GM18520 (cell line): ENCODE results near the gene TRERF1.
A peak's percentile ranks its signal among the peaks of the same experiment; 100 is the strongest.
"Not testable (repeated sequence)": the region's sequence is repeated elsewhere in the genome, so short reads cannot be mapped to it uniquely, and the experiment has no call there.

Experiments
- ATAC-seq: cut with Tn5 transposase; IDR thresholded peaks from one replicate; pipeline ENCODE4 v1.9.1; 2021; ENCODE audit not compliant: unreplicated experiment

The TRERF1 gene

DNA sequence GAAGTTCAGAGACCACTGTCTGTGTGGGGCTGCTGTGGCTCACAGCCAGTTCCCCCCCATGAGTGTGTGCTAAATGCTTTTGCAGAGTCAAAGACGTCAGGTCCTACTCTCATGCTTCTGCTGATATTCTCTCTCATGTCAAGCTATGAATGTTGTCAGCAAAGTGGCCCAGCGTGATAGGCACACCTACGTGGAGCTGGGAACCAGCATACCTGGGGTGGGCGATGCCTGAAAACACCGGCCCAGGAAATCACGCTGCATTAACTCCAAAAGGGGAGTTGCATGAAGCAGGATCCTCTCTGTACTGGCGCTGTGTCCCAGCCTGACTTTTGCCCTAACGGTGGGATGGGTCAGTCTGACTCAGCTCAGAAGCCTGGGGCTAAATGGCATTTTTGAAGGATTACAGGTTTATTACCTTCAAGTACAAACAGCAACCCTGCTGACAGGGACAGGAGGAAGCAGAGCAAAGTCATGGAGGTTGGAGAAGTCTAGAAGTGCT lies 225.0 kb downstream of the TRERF1 start:
- ATAC-seq: no peak

DNA sequence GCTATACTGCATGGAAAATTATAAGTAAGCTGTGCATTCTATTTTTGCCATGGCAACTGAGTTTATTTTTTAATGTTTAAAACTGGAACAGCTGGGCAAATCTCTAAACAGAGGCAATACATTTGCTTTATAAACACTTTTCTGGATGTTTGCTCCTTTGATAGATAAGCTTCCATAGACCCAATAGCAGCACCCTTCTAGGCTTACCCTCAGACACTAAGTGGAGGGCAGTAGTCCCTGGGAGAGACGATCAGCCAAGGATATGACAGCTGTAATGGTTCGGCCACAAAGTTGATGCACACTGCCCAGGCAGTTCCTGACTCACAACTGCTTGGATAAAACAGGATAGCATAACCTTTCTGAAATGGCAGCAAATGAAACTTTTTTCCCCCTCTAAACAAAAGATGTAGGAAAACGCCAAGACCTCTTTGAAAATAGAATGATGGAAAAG lies 225.5 kb downstream of the TRERF1 start:
- ATAC-seq: no peak

DNA sequence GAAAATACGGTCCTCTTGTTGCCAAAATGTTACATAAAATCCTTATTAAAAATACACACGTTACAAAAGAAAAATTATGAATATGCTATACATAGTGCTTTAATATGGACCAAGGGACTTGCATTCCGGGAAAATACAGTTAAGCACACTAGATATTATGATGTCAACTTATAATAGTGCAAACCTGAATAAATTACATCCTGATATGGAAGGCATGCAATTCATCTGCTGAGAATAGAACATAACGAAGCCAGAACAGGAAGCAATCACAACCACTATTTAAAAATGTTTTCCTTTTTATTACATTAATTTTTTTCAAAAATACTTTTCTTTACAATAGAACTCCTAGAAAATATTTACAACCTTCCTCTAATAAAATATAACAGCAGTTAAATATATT lies 226.3 kb downstream of the TRERF1 start:
- ATAC-seq: no peak

DNA sequence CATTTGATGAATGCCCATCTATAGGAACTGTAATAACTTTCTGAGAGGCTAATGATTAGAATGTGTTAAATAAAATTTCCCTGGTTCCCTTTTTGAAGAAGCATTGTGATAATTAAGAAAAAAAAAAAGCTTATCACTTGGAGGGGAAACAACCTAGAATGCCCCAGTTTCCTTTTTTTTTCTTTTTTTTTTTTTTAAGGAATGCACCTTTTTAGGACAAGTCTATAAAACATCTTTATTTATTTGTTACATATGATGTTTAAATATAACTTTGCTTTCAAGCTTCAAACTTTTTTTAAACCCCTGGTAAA lies 226.7 kb downstream of the TRERF1 start:
- ATAC-seq: no peak

DNA sequence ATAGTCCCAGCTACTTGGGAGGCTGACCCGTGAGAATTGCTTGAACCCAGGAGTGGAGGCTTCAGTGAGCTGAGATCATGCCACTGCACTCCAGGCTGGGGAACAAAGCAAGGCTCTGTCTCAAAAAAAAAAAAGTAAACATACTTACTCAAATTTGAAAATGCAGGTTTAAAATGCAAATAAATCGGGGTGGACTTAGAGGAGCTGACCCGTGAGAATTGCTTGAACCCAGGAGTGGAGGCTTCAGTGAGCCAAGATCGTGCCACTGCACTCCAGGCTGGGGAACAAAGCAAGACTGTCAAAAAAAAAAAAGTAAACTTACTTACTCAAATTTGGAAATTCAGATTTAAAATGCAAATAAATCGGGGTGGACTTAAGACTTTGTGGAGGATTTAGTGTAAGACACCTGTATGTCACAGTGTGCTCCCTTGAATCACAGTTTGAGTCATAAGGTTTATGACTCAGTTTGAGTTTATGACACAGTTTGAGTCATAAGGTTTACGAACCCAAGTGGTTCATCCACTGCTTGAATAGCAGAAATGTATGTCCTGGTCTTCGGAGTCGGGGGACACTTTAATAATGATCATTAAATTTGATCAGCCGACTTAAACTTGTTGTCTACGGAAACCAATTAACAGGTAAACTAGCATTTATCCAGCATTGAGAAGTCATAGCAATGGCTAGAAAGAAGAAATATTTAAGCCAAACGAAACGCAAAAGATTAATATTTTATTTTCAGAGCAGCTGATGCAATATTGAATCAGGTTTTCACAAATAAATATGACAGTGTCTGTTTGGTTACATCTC lies 227.3 kb downstream of the TRERF1 start:
- ATAC-seq: peak; percentile 92

DNA sequence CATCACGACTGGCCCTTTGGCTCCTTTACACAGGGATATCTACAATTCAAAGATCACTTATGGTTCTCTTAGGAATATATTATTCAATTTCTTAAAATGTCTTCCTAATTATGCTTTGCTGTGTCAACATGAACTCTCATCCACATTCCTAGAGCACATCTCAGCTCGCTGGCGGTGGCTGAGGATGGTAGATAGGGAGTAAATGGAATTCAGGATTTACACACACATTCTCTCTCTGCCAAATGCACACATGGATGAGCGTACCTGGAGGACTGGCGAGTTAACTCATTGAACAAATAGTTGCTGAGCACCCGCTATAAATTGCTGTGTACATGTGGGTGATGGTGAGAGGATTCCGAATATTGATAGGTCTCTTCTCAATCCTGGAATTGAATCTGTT lies 229.3 kb downstream of the TRERF1 start:
- no peak for ATAC-seq

DNA sequence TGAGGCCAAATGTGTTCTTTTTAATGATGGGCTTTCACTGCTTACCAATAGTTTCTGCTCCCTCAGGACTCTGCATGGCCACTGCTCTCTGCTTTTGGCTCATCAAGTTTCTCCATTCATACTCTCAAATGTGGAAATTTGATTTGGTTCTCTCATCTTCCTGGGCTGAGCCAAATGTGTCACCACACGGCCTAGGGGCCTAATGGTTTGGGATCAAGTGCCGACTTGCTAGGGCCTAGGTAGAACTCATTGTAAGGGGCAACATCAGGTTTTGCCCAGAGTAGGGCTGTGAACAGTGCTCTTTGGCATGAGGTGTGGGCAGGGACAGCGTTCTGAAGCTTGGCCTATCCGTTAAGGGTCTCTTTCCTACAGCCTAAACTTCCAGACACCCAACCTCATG lies 230.2 kb downstream of the TRERF1 start:
- no peak for ATAC-seq

DNA sequence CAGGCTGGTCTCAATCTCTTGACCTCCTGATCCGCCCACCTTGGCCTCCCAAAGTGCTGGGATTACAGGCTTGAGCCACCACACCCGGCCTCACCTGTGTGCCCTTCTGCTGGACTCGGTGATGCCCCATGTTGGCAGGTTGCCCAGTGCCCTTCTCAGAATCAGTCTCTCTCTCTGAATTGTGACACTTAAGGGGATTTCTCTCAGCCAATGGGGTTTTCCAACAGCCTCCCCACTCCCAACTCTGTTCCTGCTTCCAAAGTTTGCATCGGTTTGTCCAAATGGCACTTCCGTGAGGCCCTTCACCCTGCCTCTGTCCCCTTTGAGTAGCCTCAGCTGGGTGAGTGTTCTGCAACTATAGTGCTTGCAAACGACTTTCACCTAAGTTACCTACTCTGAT lies 230.9 kb downstream of the TRERF1 start:
- no peak for ATAC-seq

DNA sequence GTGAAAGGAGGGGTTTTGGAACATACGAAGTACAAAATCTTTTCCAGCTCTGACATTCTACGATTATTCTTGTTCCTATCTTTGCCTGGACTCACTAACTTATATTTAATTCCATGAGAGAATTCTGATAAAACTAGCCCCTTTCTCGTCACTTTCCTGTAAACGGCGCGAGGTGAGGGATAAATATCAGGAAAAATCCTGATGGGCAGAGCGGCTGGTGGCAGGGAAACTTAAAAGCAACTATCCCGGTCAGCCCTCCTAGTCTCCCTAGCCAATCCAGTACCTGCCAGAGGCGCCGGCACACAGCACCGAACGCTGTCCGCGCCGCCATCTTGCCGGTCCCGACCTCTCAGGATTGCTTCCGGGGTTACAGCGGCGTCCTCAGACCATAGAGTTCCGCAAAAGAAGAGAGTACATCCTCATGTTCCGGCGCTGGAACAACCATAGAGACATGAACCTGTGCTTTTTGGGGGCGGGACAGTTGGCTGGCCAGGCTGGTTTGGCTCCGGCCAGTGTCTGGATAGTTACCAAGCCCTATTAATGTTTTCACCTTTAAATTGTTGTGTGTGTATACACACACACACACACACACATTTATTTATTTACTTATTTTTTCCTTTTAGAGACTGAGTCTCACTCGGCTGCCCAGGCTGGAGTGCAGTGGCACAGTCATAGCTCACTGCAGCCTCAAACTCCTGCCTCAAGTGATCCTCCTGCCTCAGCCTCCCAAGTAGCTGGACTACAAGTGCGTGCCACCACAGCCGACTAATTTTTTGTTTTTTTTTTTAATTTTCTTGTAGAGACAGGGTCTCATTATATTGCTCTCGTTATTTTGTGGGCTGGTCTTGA lies 234.0 kb downstream of the TRERF1 start, which contains the start of gene MRPS10:
MRPS10 (minus strand) TSS at position 343 of the 849 bp plus-strand sequence; CDS start at position 331, 12 bp downstream.
- ATAC-seq: peak; percentile 70

DNA sequence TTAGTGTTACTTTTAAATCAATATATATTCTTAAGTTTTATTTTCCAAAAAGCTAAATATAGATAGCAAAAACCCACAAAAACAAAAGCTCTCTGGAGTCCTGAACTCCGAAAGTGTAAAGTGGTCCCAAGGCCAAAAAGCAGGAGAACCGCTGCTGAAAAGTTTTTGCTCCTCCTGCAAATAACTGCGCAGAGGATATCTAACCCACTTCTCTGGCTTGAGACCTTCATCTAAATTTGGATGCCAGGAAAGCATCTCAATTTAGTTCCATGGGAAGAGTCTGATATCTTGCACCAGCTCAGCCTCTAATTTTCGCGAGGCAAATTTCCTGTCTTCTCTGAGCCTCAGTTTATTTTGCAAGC lies 234.6 kb downstream of the TRERF1 start:
- ATAC-seq: no peak

DNA sequence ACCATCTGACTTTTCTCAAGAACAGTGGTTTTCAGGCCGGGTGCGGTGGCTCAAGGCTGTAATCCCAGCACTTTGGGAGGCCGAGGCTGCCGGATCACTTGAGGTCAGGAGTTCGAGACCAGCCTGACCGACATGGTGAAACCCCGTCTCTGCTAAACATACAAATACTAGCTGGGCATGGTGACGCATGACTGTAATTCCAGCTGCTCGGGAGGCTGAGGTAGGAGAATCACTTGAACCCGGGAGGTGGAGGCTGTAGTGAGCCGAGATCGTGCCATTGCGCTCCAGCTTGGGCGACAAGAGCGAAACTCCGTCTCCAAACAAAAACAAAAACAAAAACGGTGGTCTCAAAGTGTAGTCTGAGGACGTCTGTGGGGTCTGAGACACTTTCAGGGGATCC lies 235.2 kb downstream of the TRERF1 start:
- not testable (repeated sequence) for ATAC-seq

DNA sequence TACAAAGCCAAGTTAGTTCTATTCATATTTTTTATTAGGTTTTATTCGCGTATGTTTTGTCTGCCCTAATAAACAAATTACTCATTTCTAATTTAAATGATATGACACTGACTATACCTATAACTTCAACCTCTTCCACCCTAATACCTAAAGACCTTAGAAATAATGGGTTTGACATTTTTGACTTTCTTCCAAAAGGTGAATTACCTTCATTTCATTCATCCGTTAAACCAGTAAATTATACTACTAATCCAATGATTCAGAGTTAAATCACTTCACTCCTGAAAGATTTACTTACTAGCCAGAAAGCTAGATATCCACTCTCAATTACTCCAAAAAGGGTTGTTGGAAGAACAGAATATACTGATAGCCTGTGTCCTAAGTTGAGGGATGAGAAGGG lies 239.3 kb downstream of the TRERF1 start:
- no peak for ATAC-seq

DNA sequence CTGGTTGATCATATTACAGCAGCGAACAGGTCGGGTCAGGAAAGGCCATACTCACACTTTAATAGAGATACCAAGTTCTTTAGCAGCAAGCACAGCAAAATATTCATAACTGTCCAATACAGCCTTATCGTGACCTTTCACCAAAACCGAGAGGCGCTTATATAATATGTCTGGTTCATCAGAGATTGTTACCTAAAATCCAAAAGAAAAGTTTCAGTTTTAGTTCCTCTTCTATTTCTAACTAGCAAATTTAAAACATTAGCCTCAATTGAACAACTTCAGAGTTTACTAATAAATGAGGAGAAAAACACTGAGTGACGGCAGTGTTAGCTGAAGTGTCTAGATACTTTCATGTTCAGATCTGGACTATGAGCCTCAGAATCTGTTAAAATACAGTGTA lies 240.0 kb downstream of the TRERF1 start:
- no peak for ATAC-seq

DNA sequence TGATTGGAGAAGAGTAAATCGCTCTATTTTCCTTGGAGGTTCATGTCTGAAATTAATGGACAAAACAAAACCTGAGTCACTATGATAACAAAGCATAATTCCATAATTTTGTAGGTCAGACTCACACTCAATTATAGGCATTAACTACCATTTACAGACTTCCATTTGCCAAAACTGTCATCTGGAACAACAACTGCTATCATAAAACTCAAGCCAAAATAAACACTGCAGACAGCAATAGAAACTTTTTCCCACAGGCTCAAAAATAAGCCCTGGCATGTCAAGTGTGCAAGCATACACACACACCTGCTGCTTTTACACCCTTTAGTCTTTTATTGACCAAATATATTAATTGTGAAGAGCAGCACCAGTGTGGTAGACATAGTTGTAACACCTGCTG lies 241.2 kb downstream of the TRERF1 start:
- ATAC-seq: no peak

DNA sequence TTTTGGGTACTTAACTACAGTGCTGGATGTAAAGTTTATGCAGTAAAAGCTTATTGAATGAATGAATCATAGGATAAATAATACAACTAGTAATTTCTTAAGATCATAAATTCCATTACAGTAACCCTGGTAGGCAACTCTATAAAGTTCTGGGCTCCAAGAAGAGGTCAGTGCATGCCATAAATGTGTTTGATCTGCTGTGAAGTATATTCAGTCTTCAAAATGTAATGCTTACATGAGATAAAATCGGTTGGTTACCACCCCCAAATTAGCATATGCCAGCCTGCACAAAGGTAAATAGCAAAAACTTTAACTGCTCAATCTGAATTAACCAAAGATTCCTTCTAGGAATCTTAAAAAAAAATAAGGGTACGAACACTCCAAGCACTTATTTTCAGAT lies 244.2 kb downstream of the TRERF1 start:
- ATAC-seq: not testable (repeated sequence)

DNA sequence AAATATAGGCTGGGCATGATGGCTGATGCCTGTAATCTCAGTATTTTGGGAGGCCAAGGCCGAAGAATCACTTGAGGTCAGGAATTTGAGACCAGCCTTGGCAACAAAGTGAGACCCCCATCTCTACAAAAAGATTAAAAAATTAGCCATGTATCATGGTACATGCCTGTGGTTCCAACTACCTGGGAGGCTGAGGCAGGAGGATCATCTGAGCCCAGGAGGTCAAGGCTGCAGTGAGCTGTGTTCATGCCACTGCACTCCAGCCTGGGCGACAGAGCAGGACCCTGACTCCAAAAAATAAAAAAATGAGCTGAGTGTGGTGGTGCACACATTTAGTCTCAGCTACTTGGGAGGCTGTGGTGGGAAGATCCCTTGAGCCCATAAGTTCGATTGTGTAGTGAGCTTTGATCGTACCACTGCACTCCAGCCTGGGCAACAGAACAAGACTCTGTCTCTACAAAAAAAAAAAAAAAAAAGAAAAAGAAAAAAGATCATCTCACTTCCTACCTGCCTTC lies 246.9 kb downstream of the TRERF1 start:
- no peak for ATAC-seq

DNA sequence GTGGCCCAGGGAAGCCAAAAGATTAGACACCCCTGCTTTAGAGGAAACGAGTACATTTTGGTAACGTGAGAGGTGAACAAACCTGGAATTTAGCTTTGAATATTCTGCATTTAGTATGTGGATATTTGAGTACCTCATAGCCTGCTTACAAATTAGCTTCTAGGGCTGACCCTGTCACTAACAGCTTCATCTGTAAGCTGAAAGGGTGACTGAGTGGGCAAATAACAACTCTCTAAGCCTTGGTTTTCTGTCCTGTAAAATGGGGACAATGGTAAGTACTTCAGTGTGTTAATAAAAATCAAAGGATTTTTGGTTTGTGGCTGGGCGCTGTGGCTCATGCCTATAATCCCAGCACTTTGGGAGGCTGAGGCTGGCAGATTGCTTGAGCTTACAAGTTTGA lies 248.5 kb downstream of the TRERF1 start:
- no peak for ATAC-seq

DNA sequence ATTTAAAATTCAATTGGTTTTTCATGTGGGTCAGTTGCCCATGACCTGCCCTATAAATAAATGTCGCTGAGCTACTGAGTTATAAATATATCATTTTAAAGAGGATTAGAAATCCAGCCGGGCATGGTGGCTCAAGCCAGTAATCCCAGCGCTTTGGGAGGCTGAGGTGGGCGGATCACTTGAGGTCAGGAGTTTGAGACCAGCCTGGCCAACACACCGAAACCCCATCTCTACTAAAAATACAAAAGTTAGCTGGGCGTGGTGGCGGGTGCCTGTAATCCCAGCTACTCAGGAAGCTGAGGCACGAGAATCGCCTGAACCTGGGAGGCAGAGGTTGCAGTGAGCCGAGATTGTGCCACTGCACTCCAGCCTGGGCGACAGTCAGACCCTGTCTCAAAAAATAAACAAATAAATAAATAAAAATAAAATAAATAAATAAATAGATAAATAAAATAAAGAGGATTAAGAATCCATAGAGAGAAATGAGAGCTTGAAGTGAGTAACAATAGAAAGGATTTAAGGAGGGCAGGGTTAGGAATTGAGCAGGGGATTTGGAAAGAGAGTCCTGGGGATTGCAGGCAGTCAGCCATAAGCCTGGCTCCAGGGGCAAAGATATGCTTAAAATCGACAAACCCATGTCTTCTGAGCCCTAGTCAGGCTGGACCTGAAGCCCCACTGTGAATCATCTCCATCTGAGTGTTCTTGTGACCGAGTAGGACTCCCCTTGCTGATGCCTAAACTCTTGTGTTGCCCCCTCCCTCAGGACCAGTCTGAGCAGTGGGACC lies 249.4 kb downstream of the TRERF1 start:
- not testable (repeated sequence) for ATAC-seq

DNA sequence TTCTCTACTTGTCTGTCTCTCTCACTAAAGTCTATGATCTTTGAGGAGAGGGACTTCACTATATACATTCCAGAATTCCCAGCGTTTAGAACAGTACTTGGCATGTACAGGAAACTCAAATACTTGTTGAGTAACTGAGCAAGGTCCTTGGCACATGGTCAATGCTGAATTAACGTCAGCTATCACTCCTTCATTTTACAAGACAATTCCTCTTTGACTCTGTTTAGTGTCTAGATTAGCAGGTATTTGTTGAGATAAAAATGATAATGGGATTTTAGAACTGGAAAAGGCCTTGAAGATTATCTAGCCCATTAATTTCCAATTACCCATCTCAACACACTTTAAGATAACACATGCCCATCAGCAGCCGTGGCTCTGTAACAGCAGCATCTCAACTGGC lies 250.3 kb downstream of the TRERF1 start:
- no peak for ATAC-seq

DNA sequence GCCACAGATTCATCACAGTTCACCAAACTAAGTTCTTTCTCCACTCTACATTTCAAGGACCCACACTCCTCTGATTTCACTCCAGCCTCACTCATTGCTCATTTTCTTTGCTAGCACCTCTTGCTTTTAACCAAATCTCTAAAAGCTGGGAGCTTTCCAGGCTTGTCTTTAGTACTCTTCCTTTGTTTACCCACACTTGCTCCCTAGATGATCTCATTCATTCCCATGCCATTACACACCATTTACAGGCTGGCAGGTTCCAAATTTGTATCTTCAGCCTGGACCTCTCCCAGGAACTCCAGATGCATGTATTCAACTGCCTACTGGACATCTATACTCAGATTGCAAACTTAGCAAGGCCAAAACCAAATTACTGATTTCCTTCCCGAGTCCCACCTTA lies 251.7 kb downstream of the TRERF1 start:
- ATAC-seq: no peak
